GM12891 (cell line): ENCODE results near the gene KCNIP2.

Experiments used
- PAX5 ChIP-seq: IDR thresholded peaks from 2 replicates; pipeline ENCODE4 v1.6.1; 2011; ENCODE audit warnings: low read length, moderate library complexity, mild to moderate bottlenecking; ENCODE audit not compliant: insufficient read depth, severe bottlenecking
- POLR2A ChIP-seq: IDR thresholded peaks from 2 replicates; pipeline ENCODE4 v1.6.1; 2011; ENCODE audit warnings: low read depth, low read length, control low read depth
- POLR2AphosphoS5 ChIP-seq: IDR thresholded peaks from 2 replicates; pipeline ENCODE4 v1.6.1; 2011; ENCODE audit warnings: low read depth, low read length, control low read depth
- POU2F2 ChIP-seq: IDR thresholded peaks from 2 replicates; pipeline ENCODE4 v1.6.1; 2011; ENCODE audit warnings: low read depth, mild to moderate bottlenecking, control low read depth, low read length, moderate library complexity
- SPI1 ChIP-seq: IDR thresholded peaks from 2 replicates; pipeline ENCODE4 v1.6.1; 2011; ENCODE audit warnings: low read depth, low read length, control low read depth
- TAF1 ChIP-seq: IDR thresholded peaks from 2 replicates; pipeline ENCODE4 v1.6.1; 2011; ENCODE audit warnings: low read depth, low read length, control low read depth

DNA sequence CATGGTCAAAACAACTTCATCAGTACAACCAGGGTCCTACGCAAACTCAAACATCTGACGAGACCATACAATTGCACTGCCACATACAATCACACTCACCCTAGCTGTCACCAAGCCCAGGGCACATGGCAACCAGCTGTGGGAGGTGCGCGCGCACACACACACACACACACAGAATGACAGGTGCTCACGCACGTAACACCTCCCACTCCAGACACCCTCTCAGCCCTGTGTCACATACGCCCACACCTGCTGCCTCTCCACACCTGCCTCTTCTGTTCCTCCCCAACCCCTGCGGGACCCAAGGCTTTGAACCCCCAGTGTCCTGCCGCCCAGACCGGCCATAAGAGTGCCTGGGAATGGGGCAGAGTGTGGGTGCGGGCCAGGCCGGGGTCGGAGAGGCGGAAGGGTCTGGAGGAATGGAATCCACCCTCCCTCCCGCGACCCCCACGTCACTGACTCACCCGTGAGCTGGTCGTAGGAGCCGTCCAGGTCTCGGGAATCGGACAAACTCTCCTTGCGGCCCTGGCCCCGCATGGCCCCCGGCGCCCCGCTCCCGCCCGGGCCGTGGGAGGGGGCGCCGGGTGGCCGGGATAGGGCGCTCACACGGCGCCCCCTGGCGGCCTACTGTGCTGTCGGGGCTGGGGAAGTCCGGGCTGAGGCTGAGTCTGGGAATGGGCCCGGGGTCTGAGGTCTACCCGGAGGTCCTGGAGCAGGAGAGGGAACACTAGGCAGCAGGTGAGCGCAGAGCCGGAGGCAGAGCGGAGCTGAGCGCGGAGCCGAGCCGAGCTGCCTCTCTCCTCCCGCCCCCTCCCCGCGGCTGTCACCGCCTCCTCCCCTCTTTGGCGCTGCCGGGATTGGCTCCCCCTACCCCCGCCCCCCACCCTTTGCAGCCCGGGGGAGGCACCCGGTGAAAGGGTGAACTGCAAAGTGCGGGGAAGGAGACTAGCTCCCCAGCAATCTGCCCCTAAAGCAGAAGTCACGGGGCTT is at the start of gene KCNIP2:
- TF ChIP-seq POLR2AphosphoS5 = no peak
- TF ChIP-seq POLR2A = no peak
- TF ChIP-seq TAF1 = no peak
- no peak for TF ChIP-seq SPI1
- no peak for TF ChIP-seq POU2F2
- TF ChIP-seq PAX5 = no peak
